GM19328 (cell line): ENCODE results near the gene FGF5.
"Not testable (repeated sequence)": the region's sequence is repeated elsewhere in the genome, so short reads cannot be mapped to it uniquely, and the experiment has no call there.

Source experiments
- ATAC-seq: cut with Tn5 transposase; IDR thresholded peaks from one replicate; pipeline ENCODE4 v1.9.1; 2021; ENCODE audit warnings: mild to moderate bottlenecking, moderate library complexity; ENCODE audit not compliant: unreplicated experiment

FGF5 gene

GRCh38 chr4:80253510-80253909 lies 13.0 kb upstream of the FGF5 start:
- no peak for ATAC-seq

DNA sequence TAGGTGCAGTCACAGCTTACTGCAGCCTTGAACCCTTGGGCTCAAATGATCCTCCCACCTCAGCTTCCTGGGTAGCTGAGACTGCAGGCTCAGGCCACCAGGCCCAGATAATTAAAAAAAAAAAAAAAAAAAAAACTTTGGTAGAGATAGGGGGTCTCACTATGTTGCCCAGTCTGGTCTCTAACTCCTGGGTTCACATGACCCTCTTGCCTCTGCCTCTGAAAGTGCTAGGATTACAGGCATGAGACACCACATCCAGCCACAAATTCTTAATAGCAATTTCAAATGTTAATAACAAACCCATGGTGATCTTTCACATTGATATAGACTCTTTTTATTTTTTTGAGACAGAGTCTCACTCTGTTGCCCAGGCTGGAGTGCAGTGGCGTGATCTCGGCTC lies 12.3 kb upstream of the FGF5 start:
- no peak for ATAC-seq

DNA sequence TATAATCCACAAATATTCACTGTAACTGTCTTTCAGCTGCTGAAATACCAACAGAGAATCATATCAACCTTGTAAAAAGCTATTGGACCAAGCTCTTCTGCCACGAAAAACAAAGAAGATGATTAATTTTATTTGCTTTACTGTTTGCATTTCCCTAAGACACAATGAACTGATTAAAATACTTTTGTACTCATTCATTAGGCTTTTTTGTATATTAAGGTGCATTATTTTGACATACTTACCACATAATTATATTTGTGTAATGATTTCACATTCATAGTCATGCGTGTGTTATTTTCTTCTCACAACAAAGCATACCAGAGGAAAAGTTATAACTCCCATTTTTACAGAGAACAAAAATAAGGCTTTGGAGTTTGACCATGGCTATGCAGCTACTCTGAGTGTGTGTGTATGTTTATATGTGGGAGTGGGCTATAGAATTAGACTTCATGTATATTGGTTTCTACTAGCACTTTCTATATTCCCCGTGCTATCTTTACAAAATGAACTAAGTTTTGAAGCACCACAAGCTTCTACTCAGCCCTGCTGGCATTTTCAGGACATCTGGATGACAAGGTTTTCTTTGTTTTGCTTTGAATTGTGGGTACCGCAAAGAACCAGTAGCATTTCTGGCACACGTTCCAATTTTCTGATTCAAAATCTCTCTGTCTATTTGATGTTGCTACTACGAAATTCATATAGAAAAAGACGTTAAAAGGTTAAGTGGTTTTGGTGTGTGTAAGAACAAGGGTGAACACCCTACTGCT lies 11.0 kb upstream of the FGF5 start:
- ATAC-seq = no peak

GRCh38 chr4:80257851-80258250 lies 8.6 kb upstream of the FGF5 start:
- no peak for ATAC-seq

GRCh38 chr4:80259012-80259411 lies 7.5 kb upstream of the FGF5 start:
- no peak for ATAC-seq

- ATAC-seq = no peak
These were observed 6.6 kb upstream of the FGF5 start for GRCh38 chr4:80259817-80260216.

- ATAC-seq = no peak
These were observed 4.4 kb upstream of the FGF5 start for GRCh38 chr4:80261989-80262600.

GRCh38 chr4:80263541-80264351 lies 2.7 kb upstream of the FGF5 start:
- ATAC-seq = no peak

DNA sequence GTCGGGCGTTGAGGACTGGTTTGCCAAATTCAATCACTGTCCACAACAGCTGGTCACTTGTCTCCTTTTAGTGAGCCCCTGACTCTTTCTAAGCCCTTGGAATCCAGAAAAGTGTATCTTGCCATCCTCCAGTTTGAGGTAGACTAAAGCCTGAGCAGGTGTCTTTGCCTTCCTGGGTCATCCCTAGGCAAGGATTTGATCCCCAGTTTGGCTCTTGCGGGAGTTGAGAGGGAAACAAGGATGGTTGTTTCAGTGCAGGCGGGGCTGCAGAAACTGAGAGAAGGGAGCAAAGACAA lies 2.2 kb upstream of the FGF5 start:
- ATAC-seq = no peak

- ATAC-seq = no peak
These were observed 1.6 kb upstream of the FGF5 start for GRCh38 chr4:80264825-80265224.

GRCh38 chr4:80265571-80266252 lies 752 bp upstream of the FGF5 start:
- no peak for ATAC-seq

GRCh38 chr4:80266902-80267380 lies 477 bp downstream of the FGF5 start:
- no peak for ATAC-seq

GRCh38 chr4:80268081-80268823 lies 1.8 kb downstream of the FGF5 start:
- ATAC-seq = no peak

GRCh38 chr4:80268936-80269335 lies 2.5 kb downstream of the FGF5 start:
- ATAC-seq = no peak

GRCh38 chr4:80270321-80270720 lies 3.9 kb downstream of the FGF5 start:
- no peak for ATAC-seq

GRCh38 chr4:80270868-80271267 lies 4.4 kb downstream of the FGF5 start:
- ATAC-seq = no peak

- ATAC-seq = no peak
These were observed 5.3 kb downstream of the FGF5 start for GRCh38 chr4:80271801-80272200.

DNA sequence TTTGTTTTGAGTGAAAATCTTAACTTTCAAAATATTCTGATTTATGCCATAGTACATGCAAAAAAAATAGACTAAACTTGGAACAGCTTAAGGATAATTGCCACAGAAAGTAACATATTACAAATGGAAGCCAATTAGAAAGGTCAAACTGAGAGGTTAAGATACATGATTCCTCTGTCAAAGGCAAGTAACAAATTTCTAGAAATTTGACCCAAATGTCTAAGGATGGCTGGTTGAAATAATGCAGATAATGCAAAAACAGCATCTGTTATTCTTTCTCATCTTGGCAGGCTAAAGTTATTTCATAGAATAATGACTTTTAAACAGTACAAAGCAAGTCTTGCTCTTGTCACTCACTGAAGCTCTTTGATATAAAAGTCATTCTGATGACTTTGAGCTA lies 10.5 kb downstream of the FGF5 start:
- no peak for ATAC-seq

DNA sequence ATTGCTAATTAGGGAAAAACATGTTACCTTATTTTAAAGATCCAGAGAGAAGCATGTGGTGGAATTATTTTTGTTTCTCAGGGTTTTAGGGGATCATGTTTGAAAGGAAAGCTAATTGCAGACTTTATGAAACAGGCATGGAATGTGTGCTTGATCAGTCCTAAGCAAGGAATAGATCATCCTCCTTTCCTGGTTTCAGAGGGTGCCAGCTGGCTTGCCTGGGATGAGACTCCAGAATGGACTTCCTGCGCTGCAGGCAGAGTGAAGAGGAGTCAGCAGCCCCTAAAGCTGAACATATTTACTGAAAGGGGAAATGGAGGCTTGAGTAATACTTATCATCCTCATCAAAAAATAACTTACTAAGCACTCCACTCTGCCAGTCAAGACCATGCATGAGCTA lies 13.3 kb downstream of the FGF5 start:
- no peak for ATAC-seq

GRCh38 chr4:80286451-80286850 lies 20.0 kb downstream of the FGF5 start:
- ATAC-seq = no peak

DNA sequence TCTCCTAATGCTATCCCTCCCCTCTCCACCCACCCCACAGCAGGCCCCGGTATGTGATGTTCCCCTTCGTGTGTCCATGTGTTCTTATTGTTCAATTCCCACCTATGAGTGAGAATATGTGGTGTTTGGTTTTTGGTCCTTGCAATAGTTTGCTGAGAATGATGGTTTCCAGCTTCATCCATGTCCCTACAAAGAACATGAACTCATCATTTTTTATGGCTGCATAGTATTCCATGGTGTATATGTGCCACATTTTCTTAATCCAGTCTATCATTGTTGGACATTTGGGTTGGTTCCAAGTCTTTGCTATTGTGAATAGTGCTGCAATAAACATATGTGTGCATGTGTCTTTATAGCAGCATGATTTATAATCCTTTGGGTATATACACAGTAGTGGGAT lies 24.2 kb downstream of the FGF5 start:
- ATAC-seq = not testable (repeated sequence)
